GM12865 (cell line): Measurements from ENCODE around the gene GAB1.

Experiments used
- DNase-seq: peaks from one replicate; pipeline ENCODE4 v3.0.0; 2010; ENCODE audit warnings: low read depth
- H3K4me3 ChIP-seq: 2 replicates; pipeline ENCODE4 v1.5.1; 2011; ENCODE audit warnings: mild to moderate bottlenecking, low read depth, low read length, control low read depth
- TF ChIP-seq, protein P1 (sequence below): IDR thresholded peaks from 2 replicates; pipeline ENCODE4 v1.5.1; 2011; ENCODE audit warnings: low read length, control low read depth, low read depth, inconsistent platforms; ENCODE audit not compliant: insufficient read depth; ENCODE audit errors: missing control alignments

The GAB1 gene

GRCh38 chr4:143421609-143422008 lies 84.9 kb downstream of the GAB1 start:
- no peak overlapping the region for H3K4me3 ChIP-seq
- DNase-seq: no peak
- TF ChIP-seq, protein P1, sequence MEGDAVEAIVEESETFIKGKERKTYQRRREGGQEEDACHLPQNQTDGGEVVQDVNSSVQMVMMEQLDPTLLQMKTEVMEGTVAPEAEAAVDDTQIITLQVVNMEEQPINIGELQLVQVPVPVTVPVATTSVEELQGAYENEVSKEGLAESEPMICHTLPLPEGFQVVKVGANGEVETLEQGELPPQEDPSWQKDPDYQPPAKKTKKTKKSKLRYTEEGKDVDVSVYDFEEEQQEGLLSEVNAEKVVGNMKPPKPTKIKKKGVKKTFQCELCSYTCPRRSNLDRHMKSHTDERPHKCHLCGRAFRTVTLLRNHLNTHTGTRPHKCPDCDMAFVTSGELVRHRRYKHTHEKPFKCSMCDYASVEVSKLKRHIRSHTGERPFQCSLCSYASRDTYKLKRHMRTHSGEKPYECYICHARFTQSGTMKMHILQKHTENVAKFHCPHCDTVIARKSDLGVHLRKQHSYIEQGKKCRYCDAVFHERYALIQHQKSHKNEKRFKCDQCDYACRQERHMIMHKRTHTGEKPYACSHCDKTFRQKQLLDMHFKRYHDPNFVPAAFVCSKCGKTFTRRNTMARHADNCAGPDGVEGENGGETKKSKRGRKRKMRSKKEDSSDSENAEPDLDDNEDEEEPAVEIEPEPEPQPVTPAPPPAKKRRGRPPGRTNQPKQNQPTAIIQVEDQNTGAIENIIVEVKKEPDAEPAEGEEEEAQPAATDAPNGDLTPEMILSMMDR: no peak

DNA sequence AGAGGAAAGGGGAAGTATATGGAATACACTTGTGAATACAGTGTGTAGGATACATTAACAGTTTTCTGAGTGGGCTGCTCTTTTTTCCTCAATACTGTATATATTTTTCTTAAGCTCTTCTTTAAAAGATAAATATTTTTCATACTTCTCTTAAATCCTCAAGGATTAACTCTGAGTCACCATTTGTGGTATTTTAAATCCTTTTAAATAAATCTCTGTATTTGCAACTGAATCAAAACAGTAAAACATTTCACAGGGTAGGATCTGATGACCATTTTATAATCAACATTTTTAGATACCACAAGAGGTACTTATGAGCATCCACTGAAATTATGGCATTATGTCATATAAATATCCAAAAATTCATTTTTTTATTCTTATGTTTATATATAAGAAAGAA lies 87.6 kb downstream of the GAB1 start:
- no peak overlapping the region for H3K4me3 ChIP-seq
- TF ChIP-seq, protein P1: no peak
- no peak for DNase-seq

DNA sequence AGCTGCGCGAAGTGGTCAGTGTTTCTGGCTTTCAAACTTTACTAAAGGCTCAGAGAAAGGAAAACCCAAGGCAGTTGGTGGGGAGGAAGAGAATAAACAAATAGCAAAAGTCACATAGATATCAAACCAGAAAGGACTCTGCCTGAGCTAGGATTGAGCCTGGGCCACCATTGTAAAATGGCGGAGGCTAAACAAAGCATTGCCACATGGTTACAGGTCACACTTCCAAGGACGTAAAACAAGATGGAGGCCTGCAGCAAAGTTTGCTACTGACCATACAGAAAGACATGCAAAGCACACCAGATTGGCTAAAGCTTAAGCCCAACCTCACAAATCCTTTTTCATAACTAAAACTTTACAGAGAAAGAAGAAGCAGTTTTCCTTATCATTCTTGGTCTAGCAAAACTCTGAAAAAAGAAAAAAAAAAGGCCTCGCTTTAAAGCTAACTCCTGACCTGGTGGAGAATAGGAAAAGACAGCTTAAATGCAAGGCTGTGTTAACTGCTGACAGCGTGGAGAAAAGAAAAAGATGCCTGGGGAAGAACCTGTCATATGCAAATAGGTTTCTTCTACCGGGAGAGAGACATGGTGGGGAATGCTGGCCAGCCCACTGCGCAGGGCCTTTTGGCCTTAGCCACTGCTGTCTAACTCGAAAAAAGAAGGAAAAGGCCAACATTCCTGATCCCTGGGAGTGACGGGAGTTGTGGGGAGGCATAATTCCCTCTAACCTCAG lies 95.0 kb downstream of the GAB1 start:
- H3K4me3 ChIP-seq: no peak overlapping the region
- no peak for DNase-seq
- TF ChIP-seq, protein P1: no peak

DNA sequence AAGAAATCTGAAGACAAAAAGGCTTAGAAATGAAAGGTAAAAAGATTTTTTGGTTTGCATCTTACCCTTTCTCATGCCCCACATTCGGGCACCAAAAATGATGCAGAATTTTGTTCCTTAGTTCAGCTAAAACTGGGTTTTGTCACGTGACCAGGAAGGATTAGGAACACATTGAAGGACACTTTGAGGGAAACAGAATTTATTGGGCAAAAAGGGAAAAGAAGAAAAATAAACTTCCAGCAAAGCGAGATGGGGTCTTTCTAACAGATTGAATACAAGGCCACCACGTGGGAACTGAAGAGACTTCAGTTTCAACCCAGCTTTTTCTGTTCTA lies 95.5 kb downstream of the GAB1 start:
- H3K4me3 ChIP-seq: no peak overlapping the region
- DNase-seq: no peak
- TF ChIP-seq, protein P1: no peak

DNA sequence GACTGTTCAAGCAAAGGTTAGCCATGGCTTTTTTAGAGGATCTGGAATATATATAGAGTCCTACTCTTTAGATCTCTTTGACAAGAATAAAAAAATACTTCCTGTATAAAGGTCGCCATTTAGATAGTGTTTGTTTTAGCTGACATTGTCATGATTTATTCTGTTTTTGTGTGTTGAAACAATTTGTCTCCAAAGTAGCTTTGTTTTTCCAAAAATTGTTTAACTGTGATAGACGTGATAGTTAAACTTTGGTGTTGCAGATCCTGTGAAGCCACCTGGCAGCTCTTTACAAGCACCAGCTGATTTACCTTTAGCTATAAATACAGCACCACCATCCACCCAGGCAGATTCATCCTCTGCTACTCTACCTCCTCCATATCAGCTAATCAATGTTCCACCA lies 96.6 kb downstream of the GAB1 start:
- TF ChIP-seq, protein P1: no peak
- DNase-seq: no peak
- no peak overlapping the region for H3K4me3 ChIP-seq

DNA sequence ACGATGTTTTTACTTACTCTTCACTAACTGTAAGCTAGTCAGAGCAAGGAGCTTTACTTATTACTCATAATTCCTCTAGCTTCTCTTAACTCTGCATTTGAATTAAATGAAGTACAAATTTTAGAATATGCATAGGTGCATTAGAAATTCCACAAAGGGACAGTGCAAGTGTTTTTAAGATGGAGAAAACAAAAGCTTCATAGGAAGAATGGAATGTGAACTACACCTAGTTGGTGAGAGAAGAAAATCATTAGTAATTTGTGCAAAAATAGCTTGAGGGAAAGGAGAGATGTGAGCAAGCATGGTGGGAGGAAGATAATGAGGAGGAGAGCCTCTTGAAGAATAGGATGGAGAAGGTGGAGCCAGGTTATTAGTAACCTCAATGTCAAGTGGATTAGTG lies 99.3 kb downstream of the GAB1 start:
- H3K4me3 ChIP-seq: no peak overlapping the region
- DNase-seq: no peak
- TF ChIP-seq, protein P1: no peak

DNA sequence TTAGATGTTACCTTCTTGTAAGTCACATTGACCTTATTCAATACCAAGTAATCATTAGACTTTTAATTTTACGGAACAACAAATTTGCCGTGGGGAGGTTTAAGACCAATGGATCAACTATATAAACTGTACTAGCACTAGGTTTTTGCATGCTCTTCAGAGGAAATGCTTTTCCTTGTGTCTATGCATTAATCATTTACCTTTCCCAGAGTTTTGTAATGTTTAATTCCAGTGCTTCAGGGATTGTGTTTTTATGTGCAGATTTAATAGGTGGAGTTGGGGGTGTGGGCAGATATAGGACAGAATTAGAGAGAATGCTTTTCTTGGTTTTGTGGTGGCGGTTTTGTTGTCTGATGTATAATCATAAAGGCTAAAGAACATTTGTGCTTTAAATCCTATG lies 100.8 kb downstream of the GAB1 start:
- TF ChIP-seq, protein P1: no peak
- DNase-seq: no peak
- no peak overlapping the region for H3K4me3 ChIP-seq
